HG03103 (cell line): ENCODE data around the gene TIMM44.
"Not testable (repeated sequence)": the region's sequence is repeated elsewhere in the genome, so short reads cannot be mapped to it uniquely, and the experiment has no call there.

Experiments used
- ATAC-seq: cut with Tn5 transposase; IDR thresholded peaks from one replicate; pipeline ENCODE4 v1.9.1; 2021; ENCODE audit warnings: low read depth; ENCODE audit not compliant: unreplicated experiment

The TIMM44 gene

GRCh38 chr19:7977021-7977722, 33.7 kb upstream of the TIMM44 start:
- no peak for ATAC-seq

GRCh38 chr19:7976461-7976860, 33.0 kb upstream of the TIMM44 start:
- no peak for ATAC-seq

DNA sequence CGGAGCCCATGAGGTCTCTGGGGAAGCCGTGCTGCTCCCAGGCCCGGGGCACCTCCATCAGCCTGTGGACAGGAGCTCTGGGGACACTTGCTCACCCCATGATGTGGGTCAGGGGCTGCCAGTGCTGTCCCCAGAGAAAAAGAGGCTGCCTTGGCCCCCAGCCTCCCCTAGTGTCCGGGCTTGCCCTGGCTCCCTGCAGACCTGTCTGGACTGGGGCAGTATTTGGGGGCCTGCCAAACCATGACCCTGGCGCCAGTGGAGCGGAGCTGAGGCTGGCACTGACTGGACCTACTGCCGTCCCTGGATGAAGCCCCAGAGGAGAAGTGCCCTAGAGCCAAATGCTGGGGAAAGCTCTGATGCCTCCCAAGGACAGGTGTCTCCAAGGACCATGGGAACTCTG, 31.6 kb upstream of the TIMM44 start:
- ATAC-seq, result no peak

- ATAC-seq, result no peak
Observed at GRCh38 chr19:7973883-7974282, 30.4 kb upstream of the TIMM44 start.

DNA sequence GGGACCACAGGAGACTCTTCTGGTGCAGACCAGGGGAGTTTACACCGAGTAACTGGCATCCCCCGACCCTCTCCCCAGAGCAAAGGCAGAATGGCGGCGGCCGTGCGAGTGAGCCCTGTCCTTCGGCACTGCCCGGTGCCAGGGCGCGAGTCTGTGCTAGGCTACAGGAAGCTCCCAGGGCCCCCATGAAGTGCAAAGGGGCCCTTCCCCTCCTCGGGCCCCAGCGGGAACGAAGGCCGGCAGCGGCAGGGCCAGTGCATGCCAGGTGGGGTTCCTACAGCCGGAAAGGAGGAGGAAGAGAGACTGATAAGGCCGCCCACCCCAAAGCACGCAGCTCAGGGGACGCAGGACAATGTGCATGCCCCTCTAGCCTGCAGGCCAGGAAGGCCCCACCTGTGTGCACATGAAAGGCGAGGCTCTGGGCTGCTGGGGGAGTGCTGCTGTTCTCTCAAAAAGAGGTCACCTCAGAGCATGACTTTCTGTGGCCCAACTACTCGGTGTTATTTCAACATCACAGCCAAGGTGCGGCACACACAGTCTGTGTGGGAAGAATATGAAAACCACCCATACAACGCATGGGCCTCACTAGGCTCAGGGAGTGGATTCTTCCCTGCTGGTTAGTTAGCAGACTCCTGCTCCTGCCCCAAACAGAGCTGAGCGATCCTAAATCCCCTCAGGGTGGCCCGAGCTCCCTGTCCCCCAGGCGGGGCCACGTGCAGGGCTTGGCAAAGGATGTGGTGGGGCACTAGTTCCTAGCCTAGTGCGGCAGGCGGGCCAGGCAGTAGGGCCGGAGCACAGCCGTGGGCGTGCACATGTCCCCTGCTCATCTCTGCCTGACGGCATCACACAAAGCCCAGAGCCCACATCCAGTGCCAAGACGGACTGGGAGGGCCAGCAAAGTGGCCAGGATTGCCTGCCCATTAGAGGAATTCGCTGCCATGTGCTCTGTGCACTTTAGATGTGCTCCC, 28.4 kb upstream of the TIMM44 start:
- no peak for ATAC-seq

GRCh38 chr19:7970716-7971448, 27.4 kb upstream of the TIMM44 start:
- ATAC-seq, result no peak

- ATAC-seq, result no peak
Observed at GRCh38 chr19:7969555-7969939, 26.1 kb upstream of the TIMM44 start.

- ATAC-seq, result no peak
Observed at GRCh38 chr19:7968796-7969554, 25.5 kb upstream of the TIMM44 start.

DNA sequence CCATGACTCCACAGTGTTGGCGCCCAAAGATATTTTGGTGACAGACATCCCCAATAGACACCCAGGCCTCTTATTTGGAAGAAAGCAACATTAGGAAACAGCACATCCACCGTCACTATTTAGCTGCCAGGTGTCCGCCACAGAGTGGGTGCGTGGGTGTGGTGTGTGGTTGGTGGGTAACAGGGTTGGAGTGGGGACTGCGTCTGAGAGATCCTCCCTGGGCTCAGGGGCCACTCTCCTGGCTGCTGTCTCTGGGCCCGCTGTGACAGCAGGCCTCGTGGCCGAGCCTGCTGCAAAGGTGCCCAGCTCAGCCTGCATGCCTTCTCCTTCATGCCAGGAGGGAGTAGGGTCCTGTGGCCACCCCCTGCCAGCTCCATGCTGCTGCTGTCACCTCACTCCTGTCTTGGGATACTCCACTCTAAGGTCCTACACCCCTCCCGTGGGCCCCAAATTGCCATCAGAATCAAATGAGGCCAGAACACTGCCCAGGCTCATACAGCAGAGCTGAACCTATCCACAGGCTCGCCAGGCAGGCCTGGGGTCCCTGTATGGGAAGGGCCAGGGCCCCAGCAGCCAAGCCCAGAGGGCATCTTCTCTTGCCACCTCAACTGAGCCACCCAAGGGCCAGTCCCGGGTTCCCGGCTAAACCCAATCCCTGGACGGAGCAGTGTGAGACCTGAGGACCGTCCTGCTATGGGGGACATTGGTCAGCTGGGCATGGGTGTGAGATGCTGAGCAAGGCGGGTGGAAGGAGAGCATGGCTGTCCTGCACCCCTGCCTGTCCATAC, 24.7 kb upstream of the TIMM44 start:
- no peak for ATAC-seq

GRCh38 chr19:7965921-7966665, 22.6 kb upstream of the TIMM44 start:
- ATAC-seq, result no peak

DNA sequence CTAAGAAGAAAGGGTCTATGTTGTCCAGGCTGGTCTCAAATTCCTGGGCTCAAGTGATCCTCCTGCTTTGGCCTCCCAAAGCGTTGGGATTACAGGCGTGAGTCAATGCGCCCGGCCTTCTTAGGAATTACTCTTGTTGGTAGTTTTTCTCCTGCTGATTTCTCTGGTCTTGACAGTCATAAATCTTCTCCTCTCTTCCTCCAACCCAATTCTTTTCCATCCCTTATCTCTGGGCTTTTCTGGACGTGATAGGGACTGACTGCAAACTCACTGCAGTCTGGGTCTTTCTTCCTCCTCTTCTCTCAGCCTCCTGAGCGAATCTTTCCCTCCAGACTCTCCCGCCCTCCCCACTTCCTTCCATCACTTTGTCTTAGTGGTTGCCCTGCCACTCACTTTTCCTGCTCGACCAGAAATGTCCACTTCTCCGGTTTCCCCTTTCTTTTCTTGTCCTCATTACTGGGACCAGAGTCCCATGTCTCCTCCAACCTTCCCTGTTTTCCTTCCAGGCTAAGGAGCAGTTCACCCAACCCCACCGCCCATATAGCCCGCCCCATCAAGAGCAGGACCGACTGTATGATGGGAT, 21.9 kb upstream of the TIMM44 start:
- no peak for ATAC-seq

DNA sequence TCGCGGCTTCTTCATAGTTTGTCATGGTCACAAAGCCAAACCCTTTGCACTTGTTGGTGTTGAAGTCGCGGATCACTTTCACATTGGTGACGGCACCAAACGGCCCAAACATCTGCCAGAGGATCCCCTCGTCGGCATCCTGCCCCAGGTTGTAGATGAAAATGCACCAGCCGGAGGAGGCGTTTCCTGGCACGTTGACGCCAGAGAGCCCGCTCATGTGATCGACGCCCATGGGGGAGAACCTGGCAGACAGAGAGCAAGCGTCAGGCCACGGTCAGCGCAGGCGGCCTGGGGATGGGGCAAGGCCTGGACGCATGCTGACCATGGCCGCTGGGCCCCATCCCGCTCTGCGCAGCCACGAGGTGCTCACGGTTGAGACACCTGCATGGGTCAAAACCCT, 20.1 kb upstream of the TIMM44 start:
- ATAC-seq, result no peak

- no peak for ATAC-seq
Observed at GRCh38 chr19:7962644-7963268, 19.3 kb upstream of the TIMM44 start.

GRCh38 chr19:7961920-7962626, 18.6 kb upstream of the TIMM44 start:
- no peak for ATAC-seq

DNA sequence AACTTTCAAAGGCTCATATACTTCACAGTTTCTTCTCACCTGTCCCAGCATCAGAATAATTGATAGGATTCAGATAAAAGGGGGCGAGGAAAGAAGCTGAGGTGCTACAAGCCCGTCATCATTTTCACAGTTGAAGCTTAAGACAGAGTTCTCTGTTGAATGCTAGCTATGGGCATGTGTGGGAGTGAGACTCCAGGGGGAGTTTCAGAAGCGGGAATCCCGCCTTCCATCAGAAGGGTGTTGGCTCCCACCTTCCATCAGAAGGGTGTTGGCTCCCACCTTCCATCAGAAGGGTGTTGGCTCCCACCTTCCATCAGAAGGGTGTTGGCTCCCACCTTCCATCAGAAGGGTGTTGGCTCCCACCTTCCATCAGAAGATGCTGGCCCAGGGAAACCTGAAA, 17.6 kb upstream of the TIMM44 start:
- ATAC-seq, result not testable (repeated sequence)

GRCh38 chr19:7959211-7959610, 15.7 kb upstream of the TIMM44 start:
- ATAC-seq, result no peak

GRCh38 chr19:7955696-7956095, 12.2 kb upstream of the TIMM44 start:
- no peak for ATAC-seq

GRCh38 chr19:7953576-7953975, 10.1 kb upstream of the TIMM44 start:
- no peak for ATAC-seq
